HG03558 (cell line): ENCODE results near the gene IRF7.

Experiments
- ATAC-seq: cut with Tn5 transposase; IDR thresholded peaks from one replicate; pipeline ENCODE4 v1.9.1; 2021; ENCODE audit warnings: moderate number of reproducible peaks; ENCODE audit not compliant: unreplicated experiment; ENCODE audit errors: extremely low read depth

The IRF7 gene

GRCh38 chr11:641806-642370 lies 26.1 kb upstream of the IRF7 start:
- ATAC-seq = no peak

DNA sequence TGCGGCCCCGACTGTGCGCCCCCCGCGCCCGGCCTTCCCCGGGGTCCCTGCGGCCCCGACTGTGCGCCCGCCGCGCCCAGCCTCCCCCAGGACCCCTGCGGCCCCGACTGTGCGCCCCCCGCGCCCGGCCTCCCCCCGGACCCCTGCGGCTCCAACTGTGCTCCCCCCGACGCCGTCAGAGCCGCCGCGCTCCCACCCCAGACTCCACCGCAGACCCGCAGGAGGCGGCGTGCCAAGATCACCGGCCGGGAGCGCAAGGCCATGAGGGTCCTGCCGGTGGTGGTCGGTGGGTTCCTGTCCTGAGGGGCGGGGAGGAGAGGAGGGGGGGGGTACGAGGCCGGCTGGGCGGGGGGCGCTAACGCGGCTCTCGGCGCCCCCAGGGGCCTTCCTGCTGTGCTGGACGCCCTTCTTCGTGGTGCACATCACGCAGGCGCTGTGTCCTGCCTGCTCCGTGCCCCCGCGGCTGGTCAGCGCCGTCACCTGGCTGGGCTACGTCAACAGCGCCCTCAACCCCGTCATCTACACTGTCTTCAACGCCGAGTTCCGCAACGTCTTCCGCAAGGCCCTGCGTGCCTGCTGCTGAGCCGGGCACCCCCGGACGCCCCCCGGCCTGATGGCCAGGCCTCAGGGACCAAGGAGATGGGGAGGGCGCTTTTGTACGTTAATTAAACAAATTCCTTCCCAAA lies 24.4 kb upstream of the IRF7 start:
- no peak for ATAC-seq

GRCh38 chr11:639332-639955 lies 23.7 kb upstream of the IRF7 start:
- no peak for ATAC-seq

DNA sequence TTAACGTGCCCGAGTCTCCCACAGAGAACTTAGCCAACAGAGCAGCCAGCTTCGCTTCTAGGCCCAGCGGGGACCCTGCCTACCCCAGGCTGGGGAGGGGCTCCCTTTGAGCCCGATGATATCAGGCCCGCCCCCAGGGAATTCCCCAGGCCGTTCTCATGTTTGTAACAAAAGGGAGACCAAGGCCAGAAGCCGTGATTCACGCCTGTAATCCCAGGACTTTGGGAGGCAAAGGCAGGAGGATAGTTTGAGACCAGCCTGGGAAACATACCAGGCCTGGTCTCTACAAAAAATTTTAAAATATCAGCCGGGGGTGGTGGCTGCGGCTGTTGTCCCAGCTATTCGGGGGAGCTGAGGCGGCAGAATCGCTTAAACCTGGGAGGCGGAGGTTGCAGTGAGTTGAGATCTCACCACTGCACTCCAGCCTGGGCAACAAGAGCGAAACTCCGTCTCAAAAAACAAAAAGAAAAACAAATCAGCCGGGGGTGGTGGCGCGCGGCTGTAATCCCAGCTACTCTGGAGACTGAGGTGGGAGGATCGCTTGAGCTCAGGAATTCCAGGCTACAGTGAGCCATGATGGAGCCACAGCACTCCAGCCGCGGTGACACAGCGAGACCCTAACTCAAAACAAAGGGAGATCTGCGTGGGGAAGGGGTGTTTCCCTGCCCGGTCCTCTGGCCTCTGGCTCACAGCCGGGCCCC lies 23.0 kb upstream of the IRF7 start:
- ATAC-seq = no peak

- ATAC-seq = no peak
Observed at GRCh38 chr11:637593-638521, 22.1 kb upstream of the IRF7 start.

DNA sequence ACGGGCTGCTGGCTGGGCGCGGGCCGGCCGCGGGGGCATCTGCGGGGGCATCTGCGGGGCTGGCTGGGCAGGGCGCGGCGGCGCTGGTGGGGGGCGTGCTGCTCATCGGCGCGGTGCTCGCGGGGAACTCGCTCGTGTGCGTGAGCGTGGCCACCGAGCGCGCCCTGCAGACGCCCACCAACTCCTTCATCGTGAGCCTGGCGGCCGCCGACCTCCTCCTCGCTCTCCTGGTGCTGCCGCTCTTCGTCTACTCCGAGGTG lies 21.5 kb upstream of the IRF7 start:
- ATAC-seq = no peak

GRCh38 chr11:636511-637332 lies 21.0 kb upstream of the IRF7 start, which contains the start of gene DRD4:
Gene DRD4, plus strand, starts transcription at chr11:637269. Its CDS starts 36 bp downstream, at chr11:637305.
- ATAC-seq = no peak

DNA sequence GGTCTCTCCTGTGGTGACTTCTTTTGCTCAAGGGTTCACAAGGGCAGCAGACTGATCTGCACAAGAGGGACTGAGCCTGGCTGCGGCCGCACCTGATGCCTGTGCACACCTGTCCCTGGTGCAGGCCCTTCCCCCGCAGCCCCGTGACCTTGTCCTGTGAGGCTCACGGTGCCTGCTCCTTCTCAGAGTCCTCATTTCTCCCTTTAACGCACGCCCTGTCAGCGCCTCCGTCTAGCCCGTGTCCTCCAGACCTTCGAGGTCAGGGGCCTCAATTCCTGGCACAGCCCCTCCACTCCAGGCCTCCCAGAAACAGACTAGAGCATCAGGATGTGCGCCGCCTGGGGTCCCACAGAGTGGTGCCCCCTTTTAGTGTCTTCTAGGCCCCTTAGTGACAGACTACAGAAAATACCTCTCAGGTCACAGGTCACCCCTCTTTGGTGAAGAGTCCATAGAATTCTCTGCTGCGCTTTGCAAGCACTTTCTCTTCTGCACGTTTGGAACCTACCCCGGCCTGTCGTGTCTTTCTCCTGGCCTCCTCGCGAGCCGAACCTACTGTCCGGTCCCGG lies 20.3 kb upstream of the IRF7 start:
- no peak for ATAC-seq

GRCh38 chr11:630871-631270 lies 15.1 kb upstream of the IRF7 start:
- no peak for ATAC-seq

DNA sequence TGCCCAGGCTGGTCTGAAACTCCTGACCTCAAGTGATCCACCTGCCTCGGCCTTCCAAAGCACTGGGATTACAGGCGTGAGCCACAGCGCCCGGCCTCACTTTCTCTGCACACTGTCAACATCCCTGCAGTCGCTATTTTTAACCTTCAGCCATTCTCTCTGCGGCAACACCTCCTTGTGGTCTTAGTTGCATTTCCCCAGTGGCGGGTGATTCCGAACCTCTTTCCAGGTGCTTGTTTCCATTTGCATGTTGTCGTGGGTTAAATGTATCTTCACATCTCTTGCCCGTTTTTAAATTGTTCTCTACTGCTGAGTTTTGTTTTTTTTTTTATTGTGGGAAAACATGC lies 13.5 kb upstream of the IRF7 start:
- ATAC-seq = no peak

GRCh38 chr11:628056-628455 lies 12.3 kb upstream of the IRF7 start:
- ATAC-seq = no peak

DNA sequence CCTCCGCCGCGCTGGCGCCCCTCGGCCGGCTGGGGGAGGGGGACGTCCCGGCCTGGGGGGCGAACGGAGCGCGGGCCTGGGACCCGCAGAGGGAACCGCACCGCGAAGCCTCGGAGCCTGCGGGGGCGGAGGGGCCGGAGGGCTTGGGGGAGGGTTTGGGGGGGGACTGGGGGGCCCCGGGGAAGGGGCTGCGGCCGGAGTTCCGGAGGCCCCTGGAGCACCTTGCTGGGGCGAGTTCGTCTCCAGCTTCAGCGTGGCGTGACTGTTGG lies 11.5 kb upstream of the IRF7 start:
- ATAC-seq = no peak

GRCh38 chr11:626475-627307 lies 10.9 kb upstream of the IRF7 start, which contains the start of gene SCT:
Gene SCT, minus strand, starts transcription at chr11:627181. Its CDS starts 38 bp downstream, at chr11:627143.
- no peak for ATAC-seq

DNA sequence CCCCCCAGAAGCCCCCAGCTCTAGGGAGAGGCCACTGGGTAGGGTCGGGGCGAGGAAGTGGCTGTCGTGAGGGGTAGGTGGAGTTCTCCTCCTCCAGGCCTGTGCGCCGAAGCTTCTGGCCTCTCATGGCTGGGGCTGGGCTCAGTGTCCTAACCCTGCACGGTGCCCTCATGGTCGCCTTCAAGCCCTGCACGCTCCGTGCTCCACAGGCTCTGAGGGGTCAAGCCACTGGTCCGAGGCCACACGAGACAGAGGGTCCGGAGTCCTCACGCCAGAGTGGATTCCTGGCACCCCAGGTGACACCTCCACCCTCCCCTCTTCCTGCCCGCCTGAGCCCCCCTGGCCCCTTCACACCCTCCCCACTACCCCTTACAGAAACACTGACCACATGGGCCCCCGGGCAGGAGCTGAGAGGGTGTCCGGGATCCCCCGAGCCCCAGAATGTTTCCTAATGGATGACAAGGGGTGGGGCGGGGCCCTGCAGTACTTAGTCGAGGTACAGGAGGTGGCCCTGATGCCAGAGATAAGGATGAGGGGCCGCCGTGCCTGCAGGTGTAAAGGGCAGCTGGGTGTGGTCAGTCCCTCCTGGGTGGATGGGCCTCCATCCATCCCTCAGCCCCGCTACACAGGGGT lies 10.0 kb upstream of the IRF7 start:
- no peak for ATAC-seq

DNA sequence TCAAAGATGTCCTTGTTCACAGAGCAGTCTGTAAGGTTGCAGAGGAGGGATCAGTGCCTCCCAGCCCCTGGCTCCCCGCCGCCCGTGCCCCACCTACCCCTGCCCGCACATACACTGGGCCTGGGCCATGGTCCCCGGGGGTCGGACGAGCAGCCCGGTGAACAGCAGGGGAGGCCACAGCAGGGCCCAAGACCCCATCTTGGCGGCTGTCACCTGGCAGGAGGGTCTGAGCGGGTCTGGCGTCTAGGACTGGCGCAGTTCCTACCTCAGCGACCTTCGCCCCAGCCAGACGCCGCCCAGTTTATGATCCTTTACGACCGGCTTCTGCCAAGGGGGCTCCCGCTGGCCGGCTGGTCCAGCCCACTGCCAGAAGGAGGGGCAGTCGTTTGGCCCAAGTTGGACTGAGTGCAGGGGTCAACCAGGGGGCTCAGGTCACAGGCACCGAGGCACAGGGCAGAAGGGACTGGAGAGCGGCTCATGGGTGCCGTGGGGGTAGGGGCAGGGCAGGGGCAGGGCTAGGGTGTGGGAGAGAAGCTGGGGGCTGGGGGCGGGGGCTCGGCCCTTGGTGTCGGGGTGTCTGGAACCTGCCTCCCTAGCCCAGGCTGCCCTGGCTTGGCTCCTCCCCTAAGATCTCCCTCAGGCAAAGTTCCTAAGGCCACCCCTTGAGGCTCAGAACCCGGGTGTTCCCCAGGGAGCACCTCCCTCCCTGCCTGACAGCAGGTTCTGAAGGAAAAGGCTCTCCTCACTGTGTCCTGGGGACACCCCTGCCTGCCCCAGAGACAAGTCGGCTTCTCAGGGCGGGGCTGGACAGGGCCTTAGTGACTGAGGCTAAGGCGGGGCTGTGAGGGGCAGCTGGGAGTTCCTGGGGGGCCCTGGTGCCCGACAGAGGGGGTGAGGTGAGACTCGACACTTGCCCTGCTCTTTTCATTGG lies 9.2 kb upstream of the IRF7 start, which contains the start of gene CDHR5:
Gene CDHR5 (minus strand): TSS at position 251 of the 931 bp plus-strand sequence. CDS start 53 bp downstream, at position 198.
- no peak for ATAC-seq

DNA sequence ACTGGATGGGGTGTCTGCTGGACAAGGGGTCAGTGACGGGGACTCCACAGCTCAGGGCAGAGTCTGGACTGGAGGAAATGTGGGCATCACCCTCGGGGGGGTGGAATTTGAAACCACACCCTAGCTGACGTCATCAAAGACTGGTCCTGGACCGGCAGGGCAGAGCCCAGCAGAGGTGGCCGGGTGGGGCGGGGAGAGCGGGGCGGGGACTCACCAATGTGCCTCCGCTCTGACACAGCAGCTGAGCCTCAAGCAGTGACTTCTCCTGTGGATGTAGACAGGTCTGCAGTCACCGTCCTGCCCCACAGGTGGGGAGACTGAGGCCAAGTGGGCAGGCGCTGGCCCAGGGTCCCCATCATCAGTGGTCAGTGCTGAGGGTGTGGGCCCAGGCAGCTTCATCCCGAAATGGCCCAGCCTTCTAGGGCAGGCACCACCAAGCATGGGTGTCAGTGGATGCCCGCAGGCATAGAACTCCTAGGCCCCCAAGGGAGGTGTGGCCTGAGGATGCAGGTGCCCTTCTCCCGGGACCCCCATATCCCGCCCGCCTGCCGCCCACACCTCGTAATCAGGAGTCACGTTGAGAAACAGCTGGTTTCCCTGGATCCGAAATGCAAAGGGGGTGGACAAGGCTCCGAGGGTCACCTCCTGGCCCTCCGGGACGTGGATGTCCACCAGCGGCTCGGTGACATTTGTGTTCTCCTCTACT lies 8.4 kb upstream of the IRF7 start:
- no peak for ATAC-seq
